HG03342 (cell line): ENCODE data around the gene CMSS1.
"Not testable (repeated sequence)": the region's sequence is repeated elsewhere in the genome, so short reads cannot be mapped to it uniquely, and the experiment has no call there.

Experiments
- ATAC-seq: cut with Tn5 transposase; IDR thresholded peaks from one replicate; pipeline ENCODE4 v1.9.1; 2021; ENCODE audit warnings: mild to moderate bottlenecking, moderate library complexity; ENCODE audit not compliant: unreplicated experiment

CMSS1 gene

DNA sequence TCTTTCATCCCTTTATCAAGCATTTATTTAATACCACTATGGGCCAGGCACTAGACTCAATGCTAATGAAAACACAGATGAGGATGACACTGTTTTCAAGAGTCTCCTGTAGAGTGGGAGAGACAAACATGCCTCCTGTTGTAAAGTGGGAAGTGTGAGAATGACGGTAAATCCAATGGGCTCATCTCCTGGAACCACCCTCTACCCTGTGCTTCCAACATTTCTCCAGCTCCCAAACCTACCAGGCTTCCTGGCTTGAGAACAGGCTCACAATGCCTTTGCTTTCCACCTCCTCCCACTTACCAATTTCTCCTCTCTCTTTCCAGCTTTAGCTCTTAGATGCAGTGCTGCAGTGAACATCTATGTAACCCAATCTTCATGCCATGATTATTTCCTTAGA is 389.0 kb downstream of the CMSS1 start:
- ATAC-seq: no peak

GRCh38 chr3:100207886-100208285 is 390.2 kb downstream of the CMSS1 start:
- no peak for ATAC-seq

- no peak for ATAC-seq
These were observed 391.5 kb downstream of the CMSS1 start for GRCh38 chr3:100209169-100209568.

DNA sequence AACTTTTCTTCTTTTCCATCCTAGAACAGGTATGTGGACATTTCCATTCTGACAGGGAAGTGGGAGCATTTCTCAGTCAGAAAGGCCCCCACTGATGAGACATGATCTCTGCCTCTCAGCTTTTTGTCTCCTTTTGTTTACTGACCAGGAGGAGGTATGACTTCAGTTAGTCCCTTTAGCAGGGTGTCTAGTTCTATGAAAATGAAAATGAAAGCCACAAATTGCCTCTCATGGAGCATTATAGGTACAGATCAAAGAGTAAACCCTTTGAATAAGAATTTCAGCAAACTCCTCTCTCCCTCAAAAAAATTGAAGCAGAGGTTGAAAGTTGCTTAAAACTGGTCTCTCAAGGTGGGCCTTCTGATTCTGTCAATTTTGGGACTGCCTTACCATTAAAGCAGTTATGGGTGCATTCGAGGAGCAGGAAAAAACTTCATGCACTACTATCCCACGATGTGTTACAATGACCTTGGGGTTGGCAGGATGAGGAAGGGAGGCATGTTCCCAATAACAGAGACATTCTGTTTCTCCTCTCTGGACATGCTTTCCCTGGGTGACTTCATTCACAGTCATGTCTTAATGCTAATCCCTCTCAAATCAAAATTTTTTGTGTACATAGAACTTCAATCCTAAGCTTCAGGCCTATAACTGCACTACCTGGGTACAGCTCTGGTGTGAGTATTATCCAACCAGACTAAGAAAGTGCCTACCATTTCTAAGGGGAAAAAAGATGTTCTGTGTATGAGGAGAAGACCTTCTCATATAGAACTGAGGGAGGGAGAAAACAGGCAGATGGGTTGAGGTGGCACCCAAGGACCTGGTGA is 392.5 kb downstream of the CMSS1 start:
- ATAC-seq: peak; percentile 97

DNA sequence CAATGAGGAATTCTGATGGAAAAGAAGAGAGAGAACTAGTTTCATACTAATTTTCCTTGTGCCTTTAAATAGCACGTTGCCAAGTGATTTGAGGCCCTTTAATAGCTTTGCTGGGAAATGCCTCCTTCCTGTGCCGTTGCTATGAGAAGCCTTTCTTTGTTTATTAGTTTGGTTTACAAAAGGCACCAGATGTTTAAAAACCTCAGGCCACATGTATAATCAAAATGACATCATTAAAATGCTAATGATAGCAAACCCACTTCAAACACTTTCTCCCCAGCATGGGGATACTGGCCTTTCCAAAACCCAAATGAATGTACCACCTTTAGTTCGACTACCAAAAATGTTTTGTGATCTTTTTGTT is 393.1 kb downstream of the CMSS1 start:
- ATAC-seq: no peak

DNA sequence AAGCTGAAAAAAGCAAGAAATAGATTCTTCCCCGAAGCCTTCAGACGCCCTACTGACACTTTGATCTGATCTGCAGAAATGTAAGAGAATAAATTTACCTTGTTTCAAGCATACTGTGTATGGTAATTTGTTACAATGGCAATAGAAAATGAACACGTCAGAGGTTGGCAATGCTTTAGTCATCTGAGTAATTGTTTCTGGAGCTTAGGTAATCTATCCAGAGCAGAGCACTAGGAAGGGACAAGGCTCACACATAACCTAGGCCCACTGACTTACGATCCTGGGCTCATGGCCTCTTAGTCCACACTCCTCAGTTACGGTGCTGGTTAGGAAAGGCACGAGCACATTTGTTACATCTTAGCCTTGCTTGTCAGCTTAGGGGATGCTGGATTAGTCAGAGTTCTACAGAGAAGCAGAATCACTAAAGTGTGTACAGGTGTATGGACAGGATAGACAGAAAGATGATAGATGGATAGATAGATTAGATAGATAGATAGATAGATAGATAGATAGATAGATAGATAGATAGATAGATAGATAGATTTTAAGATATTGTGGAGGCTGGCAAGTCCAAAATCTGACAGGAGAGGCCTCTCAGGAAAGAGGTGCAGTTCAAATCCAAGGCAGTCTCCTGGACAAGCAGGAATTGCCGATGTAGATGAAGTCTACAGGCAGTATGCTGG is 396.4 kb downstream of the CMSS1 start:
- ATAC-seq: no peak

DNA sequence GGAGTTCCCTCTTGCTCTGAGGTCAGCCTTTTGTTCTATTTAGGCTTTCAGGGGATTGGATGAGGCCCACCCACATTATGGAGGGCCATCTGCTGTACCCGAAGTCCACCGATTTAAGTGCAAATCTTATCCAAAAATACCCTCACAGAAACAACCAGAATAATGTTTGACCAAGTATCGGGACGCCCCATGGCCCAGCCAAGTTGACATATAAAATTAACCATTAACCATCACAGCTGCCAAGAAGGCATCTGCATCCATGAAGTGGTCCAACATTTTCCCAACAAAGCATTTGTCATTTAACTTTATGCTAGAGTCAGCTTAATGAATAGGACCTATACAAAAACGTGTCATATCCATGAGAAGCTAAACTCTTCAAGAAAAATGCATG is 396.9 kb downstream of the CMSS1 start:
- ATAC-seq: no peak

- ATAC-seq: no peak
These were observed 399.1 kb downstream of the CMSS1 start for GRCh38 chr3:100216713-100217112.

DNA sequence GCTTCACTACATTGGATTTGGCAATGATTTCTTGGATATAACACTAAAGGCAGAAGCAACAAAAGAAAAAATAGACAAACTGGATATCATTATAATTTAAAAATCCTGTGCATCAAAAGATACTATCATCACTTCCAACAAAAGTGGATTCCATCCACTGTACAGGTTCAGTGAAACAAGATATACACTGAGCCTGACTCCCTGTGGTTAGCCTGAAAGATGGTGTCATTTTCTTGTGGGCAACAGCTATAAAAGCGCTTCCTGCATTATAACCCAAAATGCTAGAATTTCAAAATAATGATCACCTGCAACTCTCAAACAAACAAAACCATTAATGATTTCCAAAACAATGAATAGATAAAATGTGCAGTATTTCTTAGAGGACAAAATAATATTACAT is 403.5 kb downstream of the CMSS1 start:
- no peak for ATAC-seq

DNA sequence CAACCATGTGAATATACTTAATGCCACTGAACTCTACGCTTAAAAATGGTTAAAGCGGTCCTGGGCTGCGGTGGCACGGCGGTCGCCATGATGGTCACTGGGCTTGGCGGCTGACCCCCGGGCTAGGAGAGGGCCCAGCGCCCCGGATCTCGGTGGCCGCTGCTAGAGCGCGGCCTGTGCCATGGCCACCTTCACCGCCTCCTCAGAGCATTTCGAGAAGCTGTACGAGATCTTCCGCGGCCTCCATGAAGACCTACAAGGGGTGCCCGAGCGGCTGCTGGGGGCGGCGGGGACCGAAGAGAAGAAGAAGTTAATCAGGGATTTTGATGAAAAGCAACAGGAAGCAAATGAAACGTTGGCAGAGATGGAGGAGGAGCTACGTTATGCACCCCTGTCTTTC is 407.5 kb downstream of the CMSS1 start:
- no peak for ATAC-seq

DNA sequence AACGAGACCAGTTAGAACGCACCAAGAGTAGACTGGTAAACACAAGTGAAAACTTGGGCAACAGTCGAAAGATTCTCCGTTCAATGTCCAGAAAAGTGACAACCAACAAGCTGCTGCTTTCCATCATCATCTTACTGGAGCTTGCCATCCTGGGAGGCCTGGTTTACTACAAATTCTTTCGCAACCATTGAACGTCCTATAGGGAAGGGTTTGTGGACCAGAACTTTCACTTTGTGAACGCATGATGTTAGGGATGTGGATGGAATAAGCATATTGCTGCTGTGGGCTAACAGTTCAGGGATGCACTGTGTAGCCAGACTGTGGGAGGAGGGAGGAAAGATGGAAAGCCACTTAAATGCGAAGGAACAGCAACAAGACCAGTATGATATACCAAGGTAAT is 408.2 kb downstream of the CMSS1 start:
- ATAC-seq: no peak

DNA sequence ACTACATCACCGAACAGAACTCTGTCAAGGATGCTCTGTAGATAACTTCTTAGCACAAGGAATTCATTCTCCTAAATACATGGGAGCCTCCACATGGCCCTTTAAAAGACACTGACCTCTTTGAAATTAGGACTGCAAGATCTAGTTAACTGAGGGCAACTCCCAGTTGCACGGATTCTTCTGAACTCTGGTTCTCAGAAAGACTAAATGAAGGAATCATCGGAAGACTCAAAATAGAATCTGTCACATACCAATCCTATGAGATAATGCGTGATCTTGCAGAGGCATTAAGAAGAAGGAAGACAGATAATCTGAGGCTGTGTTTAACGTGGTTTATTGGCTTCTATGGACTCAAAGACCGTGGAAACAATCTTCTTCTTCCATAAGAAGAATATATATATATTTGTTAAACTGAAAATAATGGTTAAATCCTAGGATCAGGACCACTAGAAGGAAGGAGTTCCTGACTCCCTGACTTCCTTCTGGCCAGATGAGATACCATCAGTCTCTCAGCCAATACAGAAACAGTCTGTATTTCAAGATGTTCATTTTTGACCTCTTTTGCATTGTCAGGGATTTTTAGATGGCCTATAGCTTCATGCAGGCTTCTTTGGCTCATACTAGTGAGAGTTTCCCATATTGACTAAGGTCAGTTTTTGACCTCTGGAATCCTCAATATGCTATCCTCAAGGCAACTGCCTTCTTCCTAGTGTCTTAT is 409.2 kb downstream of the CMSS1 start:
- no peak for ATAC-seq

GRCh38 chr3:100227511-100227921 is 409.9 kb downstream of the CMSS1 start:
- no peak for ATAC-seq

GRCh38 chr3:100228247-100228646 is 410.6 kb downstream of the CMSS1 start:
- ATAC-seq: no peak

- ATAC-seq: not testable (repeated sequence)
These were observed 411.5 kb downstream of the CMSS1 start for GRCh38 chr3:100229188-100229587.

- ATAC-seq: no peak
These were observed 413.0 kb downstream of the CMSS1 start for GRCh38 chr3:100230710-100231109.
